A549 (cell line): ENCODE results near the gene ROR1.

ENCODE experiments used
- BHLHE40 ChIP-seq: IDR thresholded peaks from 2 replicates; pipeline ENCODE4 v1.6.1; 2012; ENCODE audit warnings: low read depth, low read length, inconsistent platforms
- CHD2 ChIP-seq: fragments of 150-350 bp; IDR thresholded peaks from 2 replicates; pipeline ENCODE4 v1.6.1; 2014; ENCODE audit warnings: low read length; ENCODE audit not compliant: partially characterized antibody
- EP300 ChIP-seq, 2 experiments: fragments of >200 bp; sonication (Bioruptor Twin); formaldehyde crosslinking; IDR thresholded peaks; 2 replicates in 1 of 2; 3 replicates in 1 of 2; pipeline ENCODE4 v1.6.1; 2016 to 2017
- FOSB ChIP-seq: fragments of 250-450 bp; sonication (Bioruptor Pico); IDR thresholded peaks from 2 replicates; pipeline ENCODE4 v1.5.0; 2020; ENCODE audit warnings: mild to moderate bottlenecking, moderate library complexity
- FOSL2 ChIP-seq, 2 experiments: fragments of 450-650 bp in 1 of 2; fragments of >200 bp in 1 of 2; sonication (Bioruptor Twin) in 1 of 2; formaldehyde crosslinking; IDR thresholded peaks; 2 replicates each; pipeline versions ENCODE4 v1.5.0 to v1.6.1; 2016 to 2020; ENCODE audit warnings: mild to moderate bottlenecking in 1 of 2, moderate library complexity in 1 of 2
- HOXA7 ChIP-seq: fragments of 250-450 bp; sonication (Bioruptor Pico); IDR thresholded peaks from 2 replicates; pipeline ENCODE4 v1.5.0; 2020; ENCODE audit warnings: mild to moderate bottlenecking, moderate library complexity
- NFE2L2 ChIP-seq: fragments of 150-350 bp; conservative IDR thresholded peaks from 2 replicates; pipeline ENCODE4 v1.6.1; 2014; ENCODE audit warnings: low read length
- POLR2A ChIP-seq: IDR thresholded peaks from 2 replicates; pipeline ENCODE4 v1.6.1; 2012; ENCODE audit warnings: mild to moderate bottlenecking, low read length
- RARB ChIP-seq: fragments of 250-450 bp; sonication (Bioruptor Pico); IDR thresholded peaks from 2 replicates; pipeline ENCODE4 v1.8.0; 2021; ENCODE audit warnings: mild to moderate bottlenecking, moderate library complexity
- ZFP36 ChIP-seq: fragments of 450-650 bp; IDR thresholded peaks from 2 replicates; pipeline ENCODE4 v1.6.1; 2014; ENCODE audit warnings: borderline replicate concordance; ENCODE audit not compliant: partially characterized antibody
- TF ChIP-seq, protein P1 (sequence below): fragments of >200 bp; sonication (Bioruptor Twin); formaldehyde crosslinking; IDR thresholded peaks from 3 replicates; pipeline ENCODE4 v1.5.1; 2016
- TF ChIP-seq, protein P2 (sequence below): fragments of 250-450 bp; sonication (Bioruptor Pico); IDR thresholded peaks from 2 replicates; pipeline ENCODE4 v1.5.0; 2020; ENCODE audit warnings: low read depth, mild to moderate bottlenecking, moderate library complexity
- TF ChIP-seq, protein P3 (sequence below): fragments of 250-450 bp; sonication (Bioruptor Pico); IDR thresholded peaks from 2 replicates; pipeline ENCODE4 v1.5.0; 2021; ENCODE audit warnings: mild to moderate bottlenecking, moderate library complexity, borderline replicate concordance

DNA sequence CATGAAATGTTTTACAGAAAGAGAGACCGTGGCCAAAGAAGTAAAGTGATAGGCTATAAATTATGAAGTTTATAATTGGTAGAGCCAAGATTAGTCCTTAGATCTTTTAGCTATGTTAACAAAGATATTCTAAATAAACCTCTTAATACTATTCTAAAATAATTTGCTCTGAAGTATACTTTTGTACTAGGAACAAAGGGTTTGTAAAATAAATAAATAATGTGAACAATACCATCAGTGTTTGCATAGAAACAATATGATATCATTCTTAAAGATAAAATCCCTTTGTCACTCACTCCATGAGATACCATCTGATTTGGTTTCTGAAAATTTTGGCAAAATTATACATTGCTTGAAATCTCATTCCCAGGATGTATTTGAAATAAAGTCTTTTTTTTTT lies 322.0 kb downstream of the ROR1 start:
- TF ChIP-seq, protein P1, sequence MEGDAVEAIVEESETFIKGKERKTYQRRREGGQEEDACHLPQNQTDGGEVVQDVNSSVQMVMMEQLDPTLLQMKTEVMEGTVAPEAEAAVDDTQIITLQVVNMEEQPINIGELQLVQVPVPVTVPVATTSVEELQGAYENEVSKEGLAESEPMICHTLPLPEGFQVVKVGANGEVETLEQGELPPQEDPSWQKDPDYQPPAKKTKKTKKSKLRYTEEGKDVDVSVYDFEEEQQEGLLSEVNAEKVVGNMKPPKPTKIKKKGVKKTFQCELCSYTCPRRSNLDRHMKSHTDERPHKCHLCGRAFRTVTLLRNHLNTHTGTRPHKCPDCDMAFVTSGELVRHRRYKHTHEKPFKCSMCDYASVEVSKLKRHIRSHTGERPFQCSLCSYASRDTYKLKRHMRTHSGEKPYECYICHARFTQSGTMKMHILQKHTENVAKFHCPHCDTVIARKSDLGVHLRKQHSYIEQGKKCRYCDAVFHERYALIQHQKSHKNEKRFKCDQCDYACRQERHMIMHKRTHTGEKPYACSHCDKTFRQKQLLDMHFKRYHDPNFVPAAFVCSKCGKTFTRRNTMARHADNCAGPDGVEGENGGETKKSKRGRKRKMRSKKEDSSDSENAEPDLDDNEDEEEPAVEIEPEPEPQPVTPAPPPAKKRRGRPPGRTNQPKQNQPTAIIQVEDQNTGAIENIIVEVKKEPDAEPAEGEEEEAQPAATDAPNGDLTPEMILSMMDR = no peak
- no peak for TF ChIP-seq CHD2
- TF ChIP-seq, protein P2, sequence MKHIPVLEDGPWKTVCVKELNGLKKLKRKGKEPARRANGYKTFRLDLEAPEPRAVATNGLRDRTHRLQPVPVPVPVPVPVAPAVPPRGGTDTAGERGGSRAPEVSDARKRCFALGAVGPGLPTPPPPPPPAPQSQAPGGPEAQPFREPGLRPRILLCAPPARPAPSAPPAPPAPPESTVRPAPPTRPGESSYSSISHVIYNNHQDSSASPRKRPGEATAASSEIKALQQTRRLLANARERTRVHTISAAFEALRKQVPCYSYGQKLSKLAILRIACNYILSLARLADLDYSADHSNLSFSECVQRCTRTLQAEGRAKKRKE (CRISPR knock-in tag) = no peak
- TF ChIP-seq ZFP36 = no peak
- no peak for TF ChIP-seq HOXA7 (CRISPR knock-in tag)
- no peak for TF ChIP-seq RARB (CRISPR knock-in tag)
- no peak for TF ChIP-seq EP300 (IDR thresholded peaks at IDR 0.05)
- TF ChIP-seq NFE2L2 = no peak
- TF ChIP-seq FOSL2 (IDR thresholded peaks at IDR 0.05) = no peak
- no peak for TF ChIP-seq FOSL2 (CRISPR knock-in tag; IDR thresholded peaks at IDR 0.05)
- no peak for TF ChIP-seq FOSB (CRISPR knock-in tag)
- no peak for TF ChIP-seq POLR2A
- no peak for TF ChIP-seq BHLHE40
- TF ChIP-seq, protein P3, sequence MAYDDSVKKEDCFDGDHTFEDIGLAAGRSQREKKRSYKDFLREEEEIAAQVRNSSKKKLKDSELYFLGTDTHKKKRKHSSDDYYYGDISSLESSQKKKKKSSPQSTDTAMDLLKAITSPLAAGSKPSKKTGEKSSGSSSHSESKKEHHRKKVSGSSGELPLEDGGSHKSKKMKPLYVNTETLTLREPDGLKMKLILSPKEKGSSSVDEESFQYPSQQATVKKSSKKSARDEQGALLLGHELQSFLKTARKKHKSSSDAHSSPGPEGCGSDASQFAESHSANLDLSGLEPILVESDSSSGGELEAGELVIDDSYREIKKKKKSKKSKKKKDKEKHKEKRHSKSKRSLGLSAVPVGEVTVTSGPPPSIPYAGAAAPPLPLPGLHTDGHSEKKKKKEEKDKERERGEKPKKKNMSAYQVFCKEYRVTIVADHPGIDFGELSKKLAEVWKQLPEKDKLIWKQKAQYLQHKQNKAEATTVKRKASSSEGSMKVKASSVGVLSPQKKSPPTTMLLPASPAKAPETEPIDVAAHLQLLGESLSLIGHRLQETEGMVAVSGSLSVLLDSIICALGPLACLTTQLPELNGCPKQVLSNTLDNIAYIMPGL = no peak
